SH-SY5Y (cell line): ENCODE results near the gene ALG14.

Experiments used
- GATA2 ChIP-seq: IDR thresholded peaks from 2 replicates; pipeline ENCODE4 v1.6.1; 2011; ENCODE audit warnings: mild to moderate bottlenecking, low read depth, low read length
- GATA3 ChIP-seq: IDR thresholded peaks from 2 replicates; pipeline ENCODE4 v1.6.1; 2011; ENCODE audit warnings: low read depth, mild to moderate bottlenecking, low read length, moderate library complexity

DNA sequence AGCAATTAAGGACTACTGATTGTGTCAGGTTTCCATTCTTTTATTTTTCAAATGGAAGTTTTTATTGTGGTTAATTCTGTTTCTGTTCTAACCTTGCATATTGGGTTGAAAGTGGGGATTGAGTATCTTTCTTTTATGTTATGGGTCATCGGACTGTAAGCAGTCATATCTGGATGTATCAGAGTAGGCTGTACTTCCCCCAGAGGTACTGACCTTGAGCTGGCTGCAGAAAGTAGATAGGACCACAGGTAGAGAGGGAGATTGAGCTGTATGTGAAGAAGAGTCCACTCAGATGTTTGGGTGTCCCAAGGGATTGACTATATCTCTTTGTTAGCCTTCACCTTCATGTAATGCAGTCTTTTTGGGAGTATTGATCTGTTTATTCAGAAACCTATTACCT lies 20.5 kb upstream of the ALG14 start:
- TF ChIP-seq GATA3 (no peak), GATA2 (no peak)
